ENCODE results near the gene NCAPG. TPM values are rescaled to one million over a fixed set of nuclear protein-coding genes. Genes with fewer than 3 reads are reported as not detected.

NCAPG gene
- total and polyA plus RNA-seq, 9 of the 15 experiments (the other 6 are each of a cell fraction or from before 2014, with no cell fraction given): 25.6 to 102 (median 65.3) TPM

GRCh38 chr4:17810260-17811077 lies at the start of gene NCAPG, which contains the start of gene DCAF16 (continued):
- TF ChIP-seq NR0B1 (IDR thresholded peaks at IDR 0.05; ENCODE audit: partially characterized antibody) (no peak), CHD4 (IDR thresholded peaks at IDR 0.05; ENCODE audit: insufficient read depth, insufficient replicate concordance, low read depth, low read length, poor library complexity, severe bottlenecking) (no peak), TFAM (CRISPR knock-in tag; conservative IDR thresholded peaks at IDR 0.05) (no peak), YBX1 (IDR thresholded peaks at IDR 0.05) (no peak), SIX5 (IDR thresholded peaks at IDR 0.05; ENCODE audit: borderline replicate concordance in 1 of 2, insufficient read depth in 1 of 2, low read depth in 1 of 2, low read length in 2 of 2) (no peak), NONO (IDR thresholded peaks at IDR 0.05; ENCODE audit: low read depth in 2 of 2, low read length in 1 of 2) (no peak), IRF2 (CRISPR knock-in tag; IDR thresholded peaks at IDR 0.05) (no peak), ZMIZ1 (IDR thresholded peaks at IDR 0.05; ENCODE audit: low read depth in 2 of 2, low read length in 2 of 2) (no peak), ZBTB9 (CRISPR knock-in tag; IDR thresholded peaks at IDR 0.05) (0 out of 2 replicates have a peak, but pooled peaks have one; percentile 22), HIVEP1 (CRISPR knock-in tag; IDR thresholded peaks at IDR 0.05) (no peak), MXD1 (CRISPR knock-in tag; IDR thresholded peaks at IDR 0.05; ENCODE audit: borderline replicate concordance, poor library complexity, severe bottlenecking) (no peak), LARP7 (IDR thresholded peaks at IDR 0.05) (0 out of 2 replicates have a peak, but pooled peaks have one; percentile 49), CHD2 (IDR thresholded peaks at IDR 0.05; ENCODE audit: low read depth, low read length) (peak; percentile 100), ZBTB12 (CRISPR knock-in tag; IDR thresholded peaks at IDR 0.05) (0 out of 2 replicates have a peak, but pooled peaks have one; percentile 57), SREBF1 (IDR thresholded peaks at IDR 0.05; ENCODE audit: borderline replicate concordance, low read depth, low read length) (no peak)

Data from K562 (cell line).